ENCODE data around the gene ALG3. TPM values are rescaled to one million over a fixed set of nuclear protein-coding genes. Genes with fewer than 3 reads are reported as not detected.
A peak's percentile ranks its signal among the peaks of the same experiment; 100 is the strongest.
"Not testable (repeated sequence)": the region's sequence is repeated elsewhere in the genome, so short reads cannot be mapped to it uniquely, and the experiment has no call there.

Gene ALG3
- total RNA-seq, 1 donor from 2014 or later = 47.1 TPM

GRCh38 chr3:184272269-184272668 lies 23.5 kb upstream of the ALG3 start:
- no peak overlapping the region for H3K27ac Mint-ChIP-seq (ENCODE audit: unreplicated experiment)
- no peak overlapping the region for H3K4me2 ChIP-seq (ENCODE audit: low read length)
- H3K4me3 ChIP-seq (ENCODE audit: insufficient read depth, low read depth, low read length) = no peak overlapping the region
- no peaks in the 10 kb centered on the region for H3K9me3 ChIP-seq (ENCODE audit: insufficient read depth, low read depth, low read length)
- no peaks in the 10 kb centered on the region for H3K79me2 ChIP-seq (ENCODE audit: insufficient read depth, low read length)
- H3K9me3 Mint-ChIP-seq (ENCODE audit: unreplicated experiment) = peaks cover 7% of the 10 kb centered on the region
- no peaks in the 10 kb centered on the region for H3K4me1 Mint-ChIP-seq (ENCODE audit: low read depth, unreplicated experiment)
- no peaks in the 10 kb centered on the region for H3K4me1 ChIP-seq (ENCODE audit: insufficient read depth, low read length)
- no peak overlapping the region for H2AFZ ChIP-seq (ENCODE audit: low read depth, low read length)
- H4K20me1 ChIP-seq (ENCODE audit: insufficient read depth, low read length) = no peaks in the 10 kb centered on the region
- no peak for TF ChIP-seq EZH2 (IDR thresholded peaks at IDR 0.05; ENCODE audit: insufficient read depth, low read length)
- TF ChIP-seq, protein P1, sequence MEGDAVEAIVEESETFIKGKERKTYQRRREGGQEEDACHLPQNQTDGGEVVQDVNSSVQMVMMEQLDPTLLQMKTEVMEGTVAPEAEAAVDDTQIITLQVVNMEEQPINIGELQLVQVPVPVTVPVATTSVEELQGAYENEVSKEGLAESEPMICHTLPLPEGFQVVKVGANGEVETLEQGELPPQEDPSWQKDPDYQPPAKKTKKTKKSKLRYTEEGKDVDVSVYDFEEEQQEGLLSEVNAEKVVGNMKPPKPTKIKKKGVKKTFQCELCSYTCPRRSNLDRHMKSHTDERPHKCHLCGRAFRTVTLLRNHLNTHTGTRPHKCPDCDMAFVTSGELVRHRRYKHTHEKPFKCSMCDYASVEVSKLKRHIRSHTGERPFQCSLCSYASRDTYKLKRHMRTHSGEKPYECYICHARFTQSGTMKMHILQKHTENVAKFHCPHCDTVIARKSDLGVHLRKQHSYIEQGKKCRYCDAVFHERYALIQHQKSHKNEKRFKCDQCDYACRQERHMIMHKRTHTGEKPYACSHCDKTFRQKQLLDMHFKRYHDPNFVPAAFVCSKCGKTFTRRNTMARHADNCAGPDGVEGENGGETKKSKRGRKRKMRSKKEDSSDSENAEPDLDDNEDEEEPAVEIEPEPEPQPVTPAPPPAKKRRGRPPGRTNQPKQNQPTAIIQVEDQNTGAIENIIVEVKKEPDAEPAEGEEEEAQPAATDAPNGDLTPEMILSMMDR (IDR thresholded peaks at IDR 0.05; ENCODE audit: insufficient read depth, low read depth, low read length) = no peak
- H3K27ac ChIP-seq (ENCODE audit: low read depth, low read length) = no peak overlapping the region
- FAIRE-seq (no peak), DNase-seq (ENCODE audit: low read depth) (no peak)
- H3K27me3 Mint-ChIP-seq (ENCODE audit: low read depth, unreplicated experiment) = peaks cover 38% of the 10 kb centered on the region
- no peak overlapping the region for H3K9ac ChIP-seq (ENCODE audit: low read length)
- H3K36me3 ChIP-seq (ENCODE audit: insufficient read depth, low read length) = no peaks in the 10 kb centered on the region
- peaks cover 30% of the 10 kb centered on the region for H3K27me3 ChIP-seq (ENCODE audit: insufficient read depth, low read length)
- no peak overlapping the region for H3K4me3 Mint-ChIP-seq (ENCODE audit: unreplicated experiment)
- H3K36me3 Mint-ChIP-seq (ENCODE audit: low read depth, unreplicated experiment) = no peaks in the 10 kb centered on the region

DNA sequence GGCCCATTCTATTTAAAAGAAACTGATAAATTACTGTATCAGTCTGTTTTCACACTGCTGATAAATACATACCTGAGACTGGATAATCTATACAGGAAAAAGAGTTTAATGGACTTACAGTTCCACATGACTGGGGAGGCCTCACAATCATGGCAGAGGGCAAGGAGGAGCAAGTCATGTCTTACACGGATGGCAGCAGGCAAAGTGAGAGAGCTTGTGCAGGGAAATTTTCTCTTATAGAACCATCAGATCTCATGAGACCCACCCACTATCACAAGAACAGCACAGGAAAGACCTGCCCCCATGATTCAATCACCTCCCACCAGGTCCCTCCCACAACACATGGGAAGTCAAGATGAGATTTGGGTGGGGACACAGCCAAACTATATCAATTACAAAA lies 18.5 kb upstream of the ALG3 start:
- DNase-seq (ENCODE audit: low read depth); H3K4me1 Mint-ChIP-seq (ENCODE audit: low read depth, unreplicated experiment); H3K36me3 Mint-ChIP-seq (ENCODE audit: low read depth, unreplicated experiment); H3K36me3 ChIP-seq (ENCODE audit: insufficient read depth, low read length); H3K9me3 Mint-ChIP-seq (ENCODE audit: unreplicated experiment); H3K4me1 ChIP-seq (ENCODE audit: insufficient read depth, low read length); H4K20me1 ChIP-seq (ENCODE audit: insufficient read depth, low read length); H3K9me3 ChIP-seq (ENCODE audit: insufficient read depth, low read depth, low read length); H3K27me3 ChIP-seq (ENCODE audit: insufficient read depth, low read length); H3K79me2 ChIP-seq (ENCODE audit: insufficient read depth, low read length); H3K4me3 ChIP-seq (ENCODE audit: insufficient read depth, low read depth, low read length); H3K4me2 ChIP-seq (ENCODE audit: low read length); H3K27ac ChIP-seq (ENCODE audit: low read depth, low read length); H3K4me3 Mint-ChIP-seq (ENCODE audit: unreplicated experiment); H3K9ac ChIP-seq (ENCODE audit: low read length); H3K27ac Mint-ChIP-seq (ENCODE audit: unreplicated experiment); FAIRE-seq; H2AFZ ChIP-seq (ENCODE audit: low read depth, low read length): not testable (repeated sequence)
- peaks cover 40% of the 10 kb centered on the region for H3K27me3 Mint-ChIP-seq (ENCODE audit: low read depth, unreplicated experiment)

DNA sequence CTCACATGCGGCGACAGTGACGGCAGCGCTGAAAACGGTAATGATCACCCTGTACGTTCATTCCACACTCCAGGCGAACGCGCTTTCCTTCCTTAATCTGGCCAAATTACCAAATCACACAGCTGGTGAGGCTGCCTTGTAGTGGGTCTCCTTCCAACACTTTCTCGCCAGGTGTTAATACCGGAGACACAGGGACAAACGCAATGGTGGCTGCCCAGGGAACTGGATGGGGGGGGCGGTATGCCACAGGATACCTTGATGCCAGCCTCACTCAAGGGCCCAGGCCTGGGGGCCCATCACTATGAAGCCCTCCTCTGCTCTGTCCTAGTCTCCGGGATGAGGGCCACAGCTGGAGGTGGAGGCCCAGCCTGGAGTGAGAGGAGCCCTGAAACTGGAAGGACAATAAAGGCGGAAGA lies 14.0 kb upstream of the ALG3 start:
- H3K4me1 ChIP-seq (ENCODE audit: insufficient read depth, low read length) = peaks cover 18% of the 10 kb centered on the region
- no peak for FAIRE-seq
- H3K79me2 ChIP-seq (ENCODE audit: insufficient read depth, low read length) = no peaks in the 10 kb centered on the region
- H3K36me3 ChIP-seq (ENCODE audit: insufficient read depth, low read length) = no peaks in the 10 kb centered on the region
- TF ChIP-seq, protein P1 (IDR thresholded peaks at IDR 0.05; ENCODE audit: insufficient read depth, low read depth, low read length) = no peak
- TF ChIP-seq EZH2 (IDR thresholded peaks at IDR 0.05; ENCODE audit: insufficient read depth, low read length) = no peak
- H3K9me3 Mint-ChIP-seq (ENCODE audit: unreplicated experiment) = peaks cover 8% of the 10 kb centered on the region
- peak overlapping the region; percentile 45 for H3K4me3 Mint-ChIP-seq (ENCODE audit: unreplicated experiment)
- peaks cover 11% of the 10 kb centered on the region for H3K4me1 Mint-ChIP-seq (ENCODE audit: low read depth, unreplicated experiment)
- no peak overlapping the region for H3K4me3 ChIP-seq (ENCODE audit: insufficient read depth, low read depth, low read length)
- H3K27me3 ChIP-seq (ENCODE audit: insufficient read depth, low read length) = peaks cover 11% of the 10 kb centered on the region
- no peak overlapping the region for H3K27ac ChIP-seq (ENCODE audit: low read depth, low read length)
- no peak overlapping the region for H2AFZ ChIP-seq (ENCODE audit: low read depth, low read length)
- no peak overlapping the region for H3K27ac Mint-ChIP-seq (ENCODE audit: unreplicated experiment)
- peak overlapping the region; percentile 97 for H3K4me2 ChIP-seq (ENCODE audit: low read length)
- peaks cover 8% of the 10 kb centered on the region for H3K36me3 Mint-ChIP-seq (ENCODE audit: low read depth, unreplicated experiment)
- peaks cover 25% of the 10 kb centered on the region for H4K20me1 ChIP-seq (ENCODE audit: insufficient read depth, low read length)
- H3K9me3 ChIP-seq (ENCODE audit: insufficient read depth, low read depth, low read length) = no peaks in the 10 kb centered on the region
- DNase-seq (ENCODE audit: low read depth) = no peak
- H3K9ac ChIP-seq (ENCODE audit: low read length) = no peak overlapping the region
- H3K27me3 Mint-ChIP-seq (ENCODE audit: low read depth, unreplicated experiment) = peaks cover 55% of the 10 kb centered on the region

Data from astrocyte (in vitro differentiated cells and primary cell).